ENCODE results near the gene TH.

The TH gene

GRCh38 chr11:2171591-2172003, at the start of gene TH:
TSS of gene TH (minus strand) at chr11:2171815. CDS start at chr11:2171786, 29 bp downstream.
- no peak for DNase-seq (ENCODE audit: low read depth)

GRCh38 chr11:2221024-2221423, 49.4 kb upstream of the TH start:
- DNase-seq (ENCODE audit: low read depth), result no peak

- no peak for DNase-seq (ENCODE audit: low read depth)
These were observed 48.7 kb upstream of the TH start for GRCh38 chr11:2220173-2220771.

GRCh38 chr11:2219318-2220017, 47.9 kb upstream of the TH start:
- DNase-seq (ENCODE audit: low read depth), result no peak

GRCh38 chr11:2218031-2218633, 46.5 kb upstream of the TH start:
- DNase-seq (ENCODE audit: low read depth), result no peak

- DNase-seq (ENCODE audit: low read depth), result no peak
These were observed 45.8 kb upstream of the TH start for GRCh38 chr11:2217211-2218030.

- no peak for DNase-seq (ENCODE audit: low read depth)
These were observed 44.9 kb upstream of the TH start for GRCh38 chr11:2216400-2217064.

- no peak for DNase-seq (ENCODE audit: low read depth)
These were observed 44.2 kb upstream of the TH start for GRCh38 chr11:2215561-2216399.

- DNase-seq (ENCODE audit: low read depth), result no peak
These were observed 43.6 kb upstream of the TH start for GRCh38 chr11:2215230-2215560.

GRCh38 chr11:2214527-2215229, 43.1 kb upstream of the TH start:
- DNase-seq (ENCODE audit: low read depth), result no peak

GRCh38 chr11:2213890-2214526, 42.4 kb upstream of the TH start:
- DNase-seq (ENCODE audit: low read depth), result no peak

- DNase-seq (ENCODE audit: low read depth), result no peak
These were observed 41.8 kb upstream of the TH start for GRCh38 chr11:2213384-2213842.

- no peak for DNase-seq (ENCODE audit: low read depth)
These were observed 41.0 kb upstream of the TH start for GRCh38 chr11:2212411-2213251.

- DNase-seq (ENCODE audit: low read depth), result no peak
These were observed 39.7 kb upstream of the TH start for GRCh38 chr11:2211113-2211971.

- no peak for DNase-seq (ENCODE audit: low read depth)
These were observed 38.9 kb upstream of the TH start for GRCh38 chr11:2210366-2211112.

- no peak for DNase-seq (ENCODE audit: low read depth)
These were observed 38.3 kb upstream of the TH start for GRCh38 chr11:2209900-2210321.

GRCh38 chr11:2209370-2209801, 37.8 kb upstream of the TH start:
- no peak for DNase-seq (ENCODE audit: low read depth)
